NCI-H524 treated with DMSO at 0.1 percent for 48 hours (cell line): ENCODE results near the gene ALKBH3.

Experiments
- DNase-seq: peaks from one replicate; lab custom pipeline; 2025; lab: John Stamatoyannopoulos, UW

The ALKBH3 gene

DNA sequence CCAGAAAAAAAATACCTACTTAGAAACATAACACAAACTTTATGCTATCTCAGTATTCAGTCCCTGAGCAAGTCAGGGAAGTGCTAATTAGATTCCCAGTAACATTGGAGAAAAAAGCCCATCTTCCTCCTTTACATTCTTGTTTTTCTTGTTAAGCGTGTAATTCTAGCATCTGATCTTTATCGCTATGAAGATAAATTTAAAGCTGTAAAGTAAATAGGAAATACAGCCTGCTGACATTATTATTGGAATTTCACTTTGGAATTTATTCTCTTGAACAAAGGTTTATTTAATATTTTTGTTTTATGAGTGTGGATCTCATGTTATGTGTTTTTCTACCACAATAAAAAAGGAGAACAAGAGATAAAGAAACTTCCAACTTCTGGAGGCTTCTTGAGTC, 13.9 kb downstream of the ALKBH3 start:
- no peak for DNase-seq

DNA sequence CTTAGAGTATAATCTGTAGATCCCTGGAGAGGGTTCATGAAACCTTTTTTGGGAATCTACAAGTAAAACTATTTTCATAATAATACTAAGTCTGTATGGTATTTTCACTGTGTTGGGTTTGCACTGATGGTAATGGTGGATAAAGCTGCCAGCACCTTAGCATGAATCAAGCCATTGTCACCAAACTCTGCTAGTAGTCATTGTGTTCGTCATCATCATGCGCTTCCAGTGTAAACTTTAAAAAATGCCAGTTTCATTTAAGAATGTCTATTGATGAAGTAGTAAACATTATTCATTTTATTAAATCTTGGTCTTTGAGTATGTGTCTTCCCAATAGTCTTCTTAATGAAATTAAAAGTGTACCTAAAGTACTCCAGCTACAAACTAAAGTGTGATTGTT, 15.0 kb downstream of the ALKBH3 start:
- no peak for DNase-seq

DNA sequence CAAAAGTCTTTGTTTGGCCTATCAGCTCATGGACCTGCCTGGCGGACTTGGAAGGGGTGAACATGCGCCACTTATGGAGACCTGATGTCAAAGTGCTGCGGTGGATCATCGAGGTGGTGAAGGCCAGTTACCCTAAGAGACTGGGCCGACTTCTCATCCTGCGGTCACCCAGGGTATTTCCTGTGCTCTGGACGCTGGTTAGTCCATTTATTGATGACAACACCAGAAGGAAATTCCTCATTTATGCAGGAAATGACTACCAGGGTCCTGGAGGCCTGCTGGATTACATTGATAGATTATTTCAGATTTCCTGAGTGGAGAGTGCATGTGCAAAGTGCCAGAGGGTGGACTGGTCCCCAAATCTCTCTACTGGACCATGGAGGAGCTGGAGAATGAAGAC, 17.9 kb downstream of the ALKBH3 start:
- no peak for DNase-seq

DNA sequence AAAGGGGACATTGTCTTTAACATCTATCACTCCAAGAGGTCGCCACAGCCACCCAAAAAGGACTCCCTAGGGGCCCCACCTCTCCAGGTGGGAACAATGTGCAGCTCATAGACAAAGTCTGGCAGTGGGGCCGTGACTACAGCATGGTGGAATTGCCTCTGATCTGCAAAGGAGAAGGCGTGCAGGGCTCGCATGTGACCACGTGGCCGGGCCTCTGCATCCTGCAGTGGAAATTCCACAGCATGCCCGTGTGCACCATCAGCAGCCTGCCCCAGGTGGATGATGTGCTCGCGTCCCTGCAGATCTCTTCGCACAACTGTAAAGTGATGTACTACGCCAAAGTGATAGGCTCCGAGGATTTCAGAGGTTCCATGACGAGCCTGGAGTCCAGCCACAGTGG, 18.5 kb downstream of the ALKBH3 start:
- no peak for DNase-seq

DNA sequence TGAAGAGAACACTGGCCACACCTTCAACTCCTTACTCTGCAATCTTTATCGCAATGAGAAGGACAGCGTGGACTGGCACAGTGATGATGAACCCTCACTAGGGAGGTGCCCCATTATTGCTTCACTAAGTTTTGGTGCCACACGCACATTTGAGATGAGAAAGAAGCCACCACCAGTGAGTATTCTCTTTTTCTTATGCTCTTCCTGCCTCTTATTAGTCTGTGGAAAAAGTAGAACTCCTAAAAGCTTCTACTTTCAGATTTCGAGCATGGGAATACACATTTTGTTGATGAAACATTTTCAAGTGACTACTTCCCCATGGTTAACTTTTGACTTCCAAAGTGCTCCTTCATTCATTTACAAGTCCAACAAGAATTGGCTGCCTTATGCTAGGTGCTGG, 20.9 kb downstream of the ALKBH3 start:
- DNase-seq = no peak

DNA sequence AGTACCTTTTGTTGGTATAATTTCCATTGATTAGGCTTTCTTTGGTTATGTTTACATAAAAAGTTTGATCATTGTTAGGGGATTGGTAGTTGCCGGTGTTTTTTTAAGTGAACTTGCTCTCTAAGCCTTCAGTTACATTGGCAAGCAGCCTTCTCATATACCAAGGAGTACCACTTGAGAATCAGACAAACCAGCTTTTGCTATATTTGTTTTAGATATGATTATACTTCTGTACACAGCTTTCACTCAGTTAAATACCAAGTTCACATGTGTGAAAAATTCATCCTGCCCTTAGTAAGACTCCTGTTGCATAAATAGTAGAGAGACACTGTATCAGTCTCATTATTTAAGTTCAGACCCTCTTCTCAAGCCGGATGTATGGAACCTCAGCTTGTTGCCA, 22.4 kb downstream of the ALKBH3 start:
- no peak for DNase-seq

DNA sequence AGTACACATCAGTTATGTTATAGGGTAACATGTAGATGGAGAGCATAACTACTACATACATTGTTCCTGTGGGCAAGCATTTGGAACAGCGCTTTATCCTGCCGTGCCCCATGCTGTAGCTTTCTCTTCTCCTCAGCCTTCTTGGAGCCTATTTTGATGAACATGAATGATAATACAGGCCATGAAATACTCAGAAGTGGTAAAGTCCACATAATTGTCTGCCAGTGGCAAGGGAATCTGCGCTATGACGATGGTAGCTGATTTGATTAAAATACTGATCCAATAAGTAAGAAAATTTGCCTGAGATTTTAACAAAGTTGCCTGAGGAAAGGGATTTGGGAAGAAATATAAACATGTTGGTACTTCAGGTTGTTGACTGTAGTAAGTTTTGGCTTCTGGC, 23.3 kb downstream of the ALKBH3 start:
- no peak for DNase-seq

DNA sequence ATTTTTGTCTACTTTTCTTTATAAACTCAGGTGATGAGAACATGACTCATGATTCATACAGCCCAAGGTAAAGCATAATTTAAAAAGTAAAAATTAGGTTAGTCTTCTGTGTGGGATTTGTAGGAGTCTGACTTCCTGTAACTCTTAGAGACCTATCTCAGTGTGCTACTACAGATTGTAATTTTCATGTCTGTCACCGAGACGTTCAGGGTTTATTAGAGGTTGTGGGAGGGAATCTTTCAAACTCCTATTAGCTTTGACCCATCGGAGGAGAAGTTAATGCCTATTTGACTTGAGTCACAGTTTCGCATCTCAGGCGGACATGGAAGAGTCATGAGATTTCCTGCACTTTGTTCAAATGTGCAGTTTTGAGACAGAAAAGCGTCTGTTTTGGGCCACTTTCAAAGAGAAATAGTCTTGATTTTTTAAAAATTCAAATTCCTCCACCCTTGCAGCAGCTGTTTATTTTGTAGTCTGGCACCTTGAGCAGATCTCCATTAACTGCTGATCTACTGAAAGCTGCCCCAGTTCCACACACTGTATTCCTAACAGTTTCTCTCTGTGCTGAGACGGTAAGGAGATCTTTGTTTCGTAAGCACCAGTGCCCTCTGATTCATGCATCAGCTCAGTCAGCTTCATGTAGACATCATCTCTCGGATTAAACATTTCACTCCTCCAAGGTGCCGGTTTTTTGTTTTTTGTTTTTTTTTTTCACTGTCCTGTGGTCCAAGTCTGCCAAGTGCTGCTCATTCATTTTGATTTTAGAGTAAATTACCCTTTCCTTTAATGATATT, 24.3 kb downstream of the ALKBH3 start:
- no peak for DNase-seq

DNA sequence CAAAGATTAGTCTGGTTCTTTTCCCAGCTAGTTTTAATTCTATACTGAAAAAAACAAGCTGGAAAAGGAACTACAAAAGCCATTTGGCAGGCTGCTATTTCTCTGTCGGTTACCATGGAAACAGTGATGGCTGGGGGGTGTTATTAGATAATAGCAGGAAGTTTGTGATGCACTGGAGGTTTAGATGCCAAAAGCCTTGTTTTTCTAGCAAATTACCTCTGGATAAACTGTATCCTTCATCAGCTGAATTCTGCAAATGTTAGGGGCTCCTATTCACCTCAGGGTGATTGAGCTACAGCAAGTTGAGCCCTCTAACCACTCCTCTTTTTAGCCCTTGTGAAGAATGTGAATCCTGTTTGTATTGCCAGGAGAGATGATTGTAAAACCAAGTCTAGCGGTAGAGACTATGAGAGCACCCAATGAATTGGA, 25.2 kb downstream of the ALKBH3 start:
- DNase-seq = no peak

DNA sequence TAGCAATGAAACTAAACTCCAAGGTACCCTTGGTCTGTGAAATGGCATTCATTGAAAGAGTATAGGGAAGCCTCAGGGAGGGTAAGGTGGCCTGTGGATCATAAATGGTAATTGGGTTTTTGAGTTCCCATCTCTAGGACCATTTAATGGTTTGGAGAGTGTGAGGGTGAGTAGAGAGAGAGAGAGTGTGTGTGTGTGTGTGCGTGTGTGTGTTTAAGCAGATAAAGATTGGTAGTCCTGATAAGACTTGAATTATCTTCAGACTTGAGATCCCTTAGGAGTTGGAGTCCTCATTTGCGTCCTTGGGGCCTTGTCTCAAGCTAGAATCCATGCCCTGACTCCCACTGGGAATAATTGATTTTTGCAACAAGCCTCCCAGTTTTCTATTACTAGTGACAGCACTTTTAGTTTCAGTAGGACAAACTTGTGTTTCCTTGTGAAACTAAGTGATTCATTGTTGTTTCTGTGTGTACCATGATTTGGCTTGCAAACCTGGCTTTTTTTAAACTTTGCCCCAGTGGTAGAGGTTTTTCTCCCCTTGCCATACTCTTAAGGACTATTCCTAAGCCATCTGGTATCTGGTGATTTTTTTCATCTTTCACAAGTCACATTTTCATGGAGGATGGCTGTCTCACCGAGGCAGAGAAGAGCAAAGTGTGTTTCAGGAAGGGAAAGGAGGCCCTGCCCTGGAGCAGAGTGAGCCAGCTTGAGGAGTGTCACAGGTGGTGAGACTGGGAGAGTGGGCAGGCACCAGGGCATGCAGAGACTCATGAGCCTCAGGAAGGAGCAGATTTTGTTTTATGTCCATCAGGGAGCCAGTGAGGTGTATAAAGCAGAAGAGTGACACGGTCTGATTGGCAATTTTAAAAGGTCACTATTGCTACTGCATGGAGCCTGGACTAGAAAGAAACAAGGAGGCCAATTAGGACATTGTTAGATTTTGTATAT, 26.7 kb downstream of the ALKBH3 start:
- no peak for DNase-seq

DNA sequence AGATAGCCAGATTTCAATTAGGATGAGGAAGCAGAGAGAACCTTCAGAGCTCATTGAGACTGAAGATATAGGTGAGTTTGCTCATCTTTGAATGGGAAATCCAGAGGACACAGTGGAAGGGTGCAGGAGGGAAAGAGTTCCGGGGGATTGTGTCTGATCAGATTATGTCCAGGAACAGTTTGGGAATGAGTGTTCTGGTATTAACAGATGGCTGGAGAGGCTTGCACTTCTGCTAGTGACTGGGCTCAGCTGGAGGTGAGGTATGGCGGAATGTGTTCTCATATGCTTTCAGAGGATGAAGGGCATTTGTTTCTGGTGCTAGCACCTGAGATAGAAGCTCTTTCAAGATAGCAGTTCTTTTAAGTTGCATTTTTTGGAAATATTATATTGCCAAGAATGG, 27.6 kb downstream of the ALKBH3 start:
- DNase-seq = peak; percentile 17

DNA sequence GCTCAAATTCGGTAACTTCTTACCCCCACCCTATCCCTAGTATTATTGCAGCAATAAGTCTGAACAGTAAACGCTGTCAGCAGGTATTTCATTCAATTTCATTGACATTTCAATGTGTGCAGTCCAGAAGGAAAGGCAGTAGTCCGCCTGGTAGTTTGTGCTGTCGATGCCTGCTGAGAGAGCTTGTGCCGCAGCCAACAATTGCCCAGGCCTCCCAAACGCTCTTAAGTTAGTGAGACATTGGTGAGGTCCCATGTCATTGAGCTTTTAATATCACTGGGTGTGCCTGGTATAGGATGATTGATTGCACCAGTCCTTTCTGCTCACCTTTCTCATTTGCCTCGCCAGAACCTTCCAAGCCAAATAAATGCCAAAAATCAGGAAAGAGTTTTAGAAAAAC, 28.1 kb downstream of the ALKBH3 start:
- DNase-seq = no peak

DNA sequence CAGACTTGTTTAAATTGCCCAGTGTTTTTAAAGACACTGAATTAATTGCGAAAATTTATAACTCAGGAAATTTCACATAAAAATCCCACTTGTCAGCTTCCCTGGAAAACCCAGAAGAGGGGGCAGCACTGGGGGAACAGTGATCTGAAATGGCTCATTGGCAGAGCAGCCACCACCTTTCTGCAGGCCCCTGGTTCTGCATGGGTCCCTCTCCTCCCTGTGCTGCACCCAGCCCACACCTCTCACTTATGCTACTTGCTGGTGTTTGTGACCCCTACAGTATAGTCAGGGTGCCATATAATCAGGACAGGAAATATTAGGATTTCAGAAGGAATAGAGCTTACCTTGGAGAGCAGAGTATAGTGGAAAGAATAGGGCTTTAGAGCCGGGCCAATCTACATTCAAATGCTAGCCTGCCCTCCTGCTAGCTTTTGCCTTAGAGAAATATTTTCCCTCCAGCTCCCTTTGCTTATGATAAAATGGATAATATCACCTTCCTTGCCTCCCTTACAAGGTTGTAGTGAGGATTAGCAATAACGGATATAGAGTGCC, 33.3 kb downstream of the ALKBH3 start:
- no peak for DNase-seq

DNA sequence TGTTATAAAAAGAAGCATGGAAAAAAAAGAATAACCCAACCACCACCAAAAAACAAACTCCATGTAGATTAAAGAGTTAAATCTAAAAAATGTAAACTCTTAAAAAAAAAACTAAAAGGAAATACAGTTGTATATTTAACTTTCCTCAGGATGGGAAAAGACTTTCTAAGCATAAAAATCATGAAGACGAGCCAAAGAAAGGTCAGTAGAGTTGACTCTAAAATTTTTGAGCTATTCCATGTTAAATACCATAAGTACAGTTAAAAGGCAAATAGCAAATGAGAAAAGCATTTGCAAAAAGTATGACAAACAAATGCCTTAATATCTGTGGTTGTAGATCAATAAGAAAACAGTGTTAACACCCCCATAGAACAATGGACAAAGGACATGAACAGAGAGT, 33.8 kb downstream of the ALKBH3 start:
- no peak for DNase-seq

DNA sequence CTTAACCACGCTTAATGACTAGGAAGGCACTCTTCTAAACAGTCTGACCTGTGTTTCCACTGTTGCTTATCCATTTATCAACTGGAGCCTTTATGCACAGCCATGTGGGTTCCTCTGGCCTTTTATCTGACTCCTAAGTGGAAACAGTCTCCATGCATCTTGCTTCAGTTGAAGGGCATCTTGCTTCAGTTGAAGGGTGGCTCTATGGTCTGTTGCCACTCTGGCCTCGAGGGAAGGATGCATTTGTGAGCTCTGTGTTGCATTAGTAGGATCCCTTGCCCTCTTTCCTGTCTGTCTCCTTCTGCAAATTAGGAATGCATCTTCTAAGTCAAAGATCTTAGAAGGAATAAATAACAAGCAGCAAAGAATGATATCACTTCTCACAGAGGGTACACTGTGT, 36.0 kb downstream of the ALKBH3 start:
- DNase-seq = no peak

DNA sequence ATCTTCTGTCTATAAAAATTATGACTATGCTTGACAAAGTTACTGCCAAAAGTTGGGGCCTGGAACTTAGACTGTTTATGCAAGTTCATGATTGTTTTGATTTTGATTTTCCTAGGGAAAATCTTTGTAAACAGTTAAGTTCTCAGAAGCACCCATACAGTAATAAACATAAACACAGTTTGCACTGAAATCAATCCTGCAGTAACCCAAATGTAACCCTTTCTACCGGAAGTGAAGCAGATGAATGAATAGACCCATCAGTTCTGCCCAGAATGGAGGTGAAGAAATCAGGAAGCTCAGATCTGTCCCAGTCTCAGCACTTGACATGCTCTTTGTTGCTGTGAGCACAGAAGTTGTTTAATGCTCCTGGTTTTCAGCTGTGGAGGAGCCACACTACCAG, 37.2 kb downstream of the ALKBH3 start:
- DNase-seq = no peak

DNA sequence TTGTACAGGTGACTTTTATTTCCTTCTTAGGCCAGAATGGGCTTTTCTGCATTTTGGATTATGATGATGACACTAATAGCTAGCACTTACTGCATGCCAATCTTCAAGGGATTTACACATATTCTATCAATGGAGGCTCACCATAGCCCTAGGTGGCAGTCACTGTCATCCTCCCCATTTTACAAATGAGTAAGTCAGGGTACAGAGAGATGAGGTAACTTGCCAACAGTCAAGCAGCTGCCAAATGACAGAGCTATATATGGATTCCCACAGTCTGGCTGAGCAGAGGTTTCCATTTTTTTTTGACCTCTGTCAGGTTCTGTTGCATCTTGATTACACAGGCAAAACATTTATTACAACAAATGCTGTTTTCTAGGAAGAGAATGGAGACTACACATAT, 38.0 kb downstream of the ALKBH3 start:
- no peak for DNase-seq

DNA sequence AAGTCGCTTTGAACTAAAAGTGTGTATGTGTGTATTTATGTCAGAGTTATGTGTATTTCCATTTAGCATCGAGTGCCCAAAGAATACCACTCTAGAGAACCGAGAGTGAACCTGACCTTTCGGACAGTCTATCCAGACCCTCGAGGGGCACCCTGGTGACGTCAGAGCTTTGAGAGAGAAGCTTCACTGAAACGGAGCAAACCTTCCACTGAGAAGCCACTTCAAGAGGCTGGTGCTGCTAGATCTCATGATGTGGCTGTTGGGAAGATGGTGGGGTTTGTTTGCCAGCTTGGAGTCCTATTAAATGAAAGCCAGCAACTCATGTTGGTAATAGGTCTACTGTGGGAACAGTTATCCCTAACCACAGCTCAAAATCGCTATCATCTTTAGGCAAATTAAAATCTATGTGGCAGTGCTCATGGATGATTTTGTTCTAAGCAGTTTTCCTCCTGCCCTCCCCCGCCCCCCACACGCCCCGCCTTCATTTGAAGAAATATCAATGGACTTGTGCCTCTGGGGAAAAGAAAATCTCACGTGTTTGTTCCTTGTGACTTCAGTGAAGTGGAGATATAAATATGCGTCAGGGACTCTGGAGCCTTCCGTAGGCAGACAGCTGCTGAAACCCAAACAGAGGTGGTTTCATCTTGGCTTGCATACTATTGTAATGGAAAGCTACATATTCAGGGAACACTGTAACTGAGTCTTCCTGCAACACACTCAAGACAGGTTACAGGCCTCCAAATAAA, 39.4 kb downstream of the ALKBH3 start:
- DNase-seq = no peak

DNA sequence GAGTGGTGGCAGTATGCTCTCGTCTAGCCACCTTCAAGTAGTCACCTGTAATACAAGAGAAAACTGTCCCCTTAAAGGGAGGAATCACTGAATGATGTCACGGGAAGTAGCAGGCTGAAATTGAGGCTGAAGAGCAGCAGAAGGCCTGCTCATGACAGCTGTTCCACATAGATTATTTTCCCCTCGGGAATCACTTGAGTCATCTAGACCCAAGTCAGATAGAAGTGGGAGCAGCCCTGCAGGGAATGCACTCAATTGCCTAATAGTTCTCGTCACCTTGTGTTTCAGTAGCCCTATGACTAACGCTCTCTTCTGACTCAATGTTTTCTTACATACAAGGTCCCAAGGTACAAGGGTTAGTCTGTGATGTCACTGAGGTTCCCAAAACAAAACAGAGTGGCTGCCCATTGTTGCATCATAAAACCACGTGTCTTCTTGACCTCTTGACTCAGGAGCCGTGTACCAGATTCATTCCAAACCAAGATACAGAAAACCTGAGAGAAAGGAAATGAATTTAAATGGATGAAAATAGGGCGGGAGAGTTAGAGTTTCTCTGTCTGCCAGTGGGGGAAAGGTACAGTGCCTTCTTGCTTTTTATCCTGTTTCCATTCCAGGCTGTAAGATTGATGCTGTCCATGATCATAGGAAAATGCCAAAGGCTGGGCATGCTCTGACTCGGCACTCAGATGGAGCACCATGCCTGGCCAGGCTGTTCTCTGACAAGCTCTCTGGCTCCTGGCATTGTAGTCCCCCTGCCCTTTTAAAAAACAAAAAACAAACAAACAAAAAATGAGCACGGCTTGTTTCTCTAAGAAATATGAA, 40.2 kb downstream of the ALKBH3 start:
- DNase-seq = peak; percentile 87

DNA sequence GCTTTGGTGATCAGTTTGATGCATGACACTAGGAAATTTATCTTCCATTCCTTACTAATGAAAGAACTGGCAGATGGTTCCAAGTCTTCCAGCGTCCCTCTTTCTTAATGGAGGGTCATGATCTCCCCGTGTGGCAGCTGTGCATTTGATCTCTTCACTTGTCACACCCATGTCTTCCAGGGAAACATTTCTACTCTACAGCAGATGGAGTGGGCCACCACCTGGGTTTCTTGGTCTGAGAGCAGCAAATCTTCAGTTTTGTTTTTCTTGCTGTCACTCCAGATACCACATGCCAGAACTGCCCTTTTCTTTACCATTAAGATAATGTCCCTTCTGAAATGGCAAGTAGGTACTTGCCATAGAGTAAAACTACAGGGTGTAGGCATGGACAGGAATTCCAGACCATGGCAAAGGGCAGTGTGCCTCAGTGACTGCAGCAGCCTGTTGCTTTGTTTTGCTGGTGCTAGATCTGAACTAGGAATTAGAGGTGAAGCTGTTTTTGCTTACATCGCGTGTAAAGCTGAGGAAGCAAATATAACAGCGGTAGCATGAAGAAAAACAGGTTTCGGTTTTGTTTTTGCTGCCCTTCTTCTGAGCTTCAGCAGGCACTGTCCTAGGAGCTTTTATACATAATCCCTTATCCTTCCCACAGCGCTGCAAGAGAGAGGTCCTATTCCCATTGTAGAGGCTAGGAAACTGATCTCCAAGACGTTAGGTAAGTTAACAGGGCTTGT, 41.1 kb downstream of the ALKBH3 start:
- DNase-seq = peak; percentile 95

DNA sequence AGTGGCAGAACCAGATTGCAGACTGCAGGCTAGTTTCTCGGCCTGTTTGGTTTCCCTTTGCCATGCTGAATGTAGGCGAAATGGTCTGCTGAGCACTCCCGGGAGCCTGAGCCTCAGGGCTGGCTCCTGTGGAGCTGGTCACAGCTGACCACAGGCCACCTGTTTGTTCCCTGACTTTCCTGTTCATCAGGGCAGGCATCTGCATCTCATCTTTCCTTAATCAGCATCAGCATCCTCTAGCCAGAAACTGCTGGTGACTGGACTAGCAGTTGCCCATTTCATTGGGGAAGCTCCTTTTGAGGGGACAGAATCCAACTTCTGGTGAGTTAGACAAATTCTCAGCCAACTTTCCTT, 41.6 kb downstream of the ALKBH3 start:
- no peak for DNase-seq
